ENCODE data around the gene TACR1. TPM values are rescaled to one million over a fixed set of nuclear protein-coding genes. Genes with fewer than 3 reads are reported as not detected.

Gene TACR1
- total and polyA plus RNA-seq, 2 of the 4 experiments (the other 2 are of a cell fraction) = under 0.01 to 0.09 TPM

DNA sequence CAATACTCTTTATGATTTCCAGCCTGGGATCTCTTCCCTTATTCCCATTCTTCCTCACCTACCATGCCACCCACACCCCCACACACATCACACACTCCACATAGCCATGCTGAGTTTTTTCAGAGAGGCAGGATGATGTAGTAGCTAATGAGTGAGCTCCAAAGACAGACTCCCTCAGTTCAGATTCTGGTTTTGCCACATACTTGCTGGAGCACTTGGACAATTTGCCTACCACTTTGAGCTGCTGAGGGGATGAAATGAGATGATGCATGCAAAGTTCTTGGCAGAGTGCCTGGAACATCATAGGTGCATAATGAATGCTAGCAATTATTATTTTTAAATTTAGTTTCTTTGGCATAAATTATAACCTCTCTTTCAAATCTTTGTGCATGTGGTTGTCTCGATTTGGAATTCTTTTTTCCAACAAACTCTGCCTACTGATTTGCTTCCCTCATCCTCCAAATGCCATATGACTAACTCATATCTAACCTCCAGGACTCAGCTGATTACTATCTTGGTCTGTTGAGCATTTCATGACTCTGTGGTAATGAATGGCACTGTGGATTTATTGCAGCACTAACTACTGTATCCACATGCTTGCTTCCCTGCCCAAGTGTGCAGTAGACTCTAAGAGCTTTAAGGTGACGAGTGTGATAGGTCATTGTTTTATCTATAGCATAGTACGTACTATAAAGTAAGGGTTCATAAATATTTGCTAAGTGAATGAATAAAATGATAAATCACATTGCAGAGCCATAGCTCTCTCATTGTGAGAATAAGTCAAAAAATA is 99.1 kb downstream of the TACR1 start:
- POLR2A ChIA-PET (ENCODE audit: unreplicated experiment) = no interaction called here
- Histone ChIP-seq H2BK20ac (ENCODE audit: low read depth, low read length) (no peak overlapping the region), H4K91ac (ENCODE audit: insufficient read depth, low read depth, low read length) (no peak overlapping the region; the same call in 1 of the 2 replicates), H3K23ac (ENCODE audit: low read depth, low read length) (no peak overlapping the region), H2AK5ac (ENCODE audit: low read depth, low read length) (no peak overlapping the region), H4K8ac (ENCODE audit: low read depth in 2 of 2, low read length in 2 of 2) (no peak overlapping the region), H2AFZ (replicated peaks; ENCODE audit: low read length, poor library complexity) (no peak overlapping the region), H3K9me3 (ENCODE audit: control insufficient read depth, insufficient read depth, low read length) (peaks cover 2% of the 10 kb centered on the region; the same call in 1 of the 2 replicates), H3K4me3 (ENCODE audit: insufficient read depth, low read depth, low read length) (no peak overlapping the region), H3K36me3 (ENCODE audit: control insufficient read depth, insufficient read depth, low read length) (no peaks in the 10 kb centered on the region), H3K4ac (ENCODE audit: low read depth, low read length) (no peak overlapping the region), H3K9ac (ENCODE audit: low read depth, low read length) (no peak overlapping the region), H3K27me3 (ENCODE audit: control insufficient read depth, insufficient read depth, low read length) (peaks cover 2% of the 10 kb centered on the region; the same call in 1 of the 2 replicates), H3K9me1 (ENCODE audit: insufficient read depth, low read length) (peaks cover 3% of the 10 kb centered on the region; the same call in 1 of the 2 replicates), H2BK120ac (ENCODE audit: low read depth, low read length) (no peak overlapping the region), H3K4me1 (ENCODE audit: control insufficient read depth, insufficient read depth, low read length) (peaks cover 5% of the 10 kb centered on the region), H2BK15ac (ENCODE audit: low read depth, low read length) (no peak overlapping the region), H2BK5ac (ENCODE audit: low read depth, low read length, poor library complexity, severe bottlenecking) (no peak overlapping the region), H2AK9ac (replicated peaks; ENCODE audit: low read depth, low read length, poor library complexity) (no peak overlapping the region), H3K18ac (ENCODE audit: low read depth, low read length) (no peak overlapping the region), H4K20me1 (ENCODE audit: insufficient read depth, low read length) (no peaks in the 10 kb centered on the region), H3K14ac (replicated peaks; ENCODE audit: low read depth, low read length) (no peak overlapping the region; the same call in 1 of the 2 replicates), H4K5ac (ENCODE audit: low read depth, low read length) (no peak overlapping the region), H3K79me1 (ENCODE audit: low read depth in 1 of 2, low read length in 2 of 2) (no peaks in the 10 kb centered on the region), H3K56ac (ENCODE audit: extremely low read depth, insufficient read depth, low read length) (no peak overlapping the region), H3K27ac (ENCODE audit: insufficient read depth, low read length) (no peak overlapping the region), H3K4me2 (ENCODE audit: low read depth, low read length) (no peak overlapping the region)
- intact Hi-C loops (cut with micrococcal nuclease) = no loop called here
- CTCF ChIA-PET = interaction anchor here (0.6 to 2.1 kb wide), 5 partner anchors 12 to 343 kb away, joined by 3 to 7 read pairs (median 3); partner anchors contain the start of gene TACR1
- WGBS, 2 experiments (ENCODE audit: extremely low coverage in 2 of 2, insufficient read length in 1 of 2) = no CpG with 5 or more reads among the region's 3 CpGs
- peak; percentile 67 for DNase-seq
- in situ Hi-C loops (cut with MboI; ENCODE audit: low sequenced_read_pairs) = no loop called here
- dilution Hi-C loops (cut with HindIII; ENCODE audit: low sequenced_read_pairs, unreplicated experiment) = no loop called here
- peak; percentile 46; the same call in 1 of the 2 replicates for TF ChIP-seq CEBPB (IDR thresholded peaks at IDR 0.05; ENCODE audit: low read depth, low read length)
- TF ChIP-seq RAD21 (IDR thresholded peaks at IDR 0.05; ENCODE audit: low read length) = no peak
- peak; percentile 92 for ATAC-seq (ENCODE audit: low read depth)
- BruUV-seq (replicated peaks) = no TSS peak
